ENCODE results near the gene RAB34.
"Not testable (repeated sequence)": the region's sequence is repeated elsewhere in the genome, so short reads cannot be mapped to it uniquely, and the experiment has no call there.

Gene RAB34

GRCh38 chr17:28726627-28727491 is 9.2 kb upstream of the RAB34 start:
- DNase-seq = peak; percentile 94

- DNase-seq = peak; percentile 79
These were observed 8.6 kb upstream of the RAB34 start, which contains the start of gene TLCD1 for GRCh38 chr17:28726226-28726626. Gene TLCD1, minus strand, starts transcription at chr17:28726233. Its CDS starts 136 bp downstream, at chr17:28726097.

- DNase-seq = peak; percentile 68
These were observed 8.1 kb upstream of the RAB34 start for GRCh38 chr17:28725660-28726225.

GRCh38 chr17:28725166-28725659 is 7.5 kb upstream of the RAB34 start:
- peak; percentile 46 for DNase-seq

- DNase-seq = no peak
These were observed 7.0 kb upstream of the RAB34 start for GRCh38 chr17:28724500-28725165.

- not testable (repeated sequence) for DNase-seq
These were observed 6.3 kb upstream of the RAB34 start for GRCh38 chr17:28723836-28724499.

GRCh38 chr17:28723159-28723835 is 5.6 kb upstream of the RAB34 start:
- no peak for DNase-seq

- no peak for DNase-seq
These were observed 4.9 kb upstream of the RAB34 start for GRCh38 chr17:28722417-28723158.

GRCh38 chr17:28720997-28721329 is 3.3 kb upstream of the RAB34 start:
- not testable (repeated sequence) for DNase-seq

GRCh38 chr17:28720247-28720996 is 2.8 kb upstream of the RAB34 start:
- peak; percentile 62 for DNase-seq

- no peak for DNase-seq
These were observed 1.4 kb upstream of the RAB34 start for GRCh38 chr17:28719021-28719433.

GRCh38 chr17:28718333-28719020 is 809 bp upstream of the RAB34 start:
- no peak for DNase-seq

- DNase-seq = no peak
These were observed 709 bp downstream of the RAB34 start for GRCh38 chr17:28716740-28717577.

GRCh38 chr17:28715217-28715616 is 2.5 kb downstream of the RAB34 start:
- no peak for DNase-seq

GRCh38 chr17:28714281-28714680 is 3.4 kb downstream of the RAB34 start:
- no peak for DNase-seq

GRCh38 chr17:28712705-28713415 is 4.8 kb downstream of the RAB34 start:
- DNase-seq = no peak

GRCh38 chr17:28712032-28712704 is 5.5 kb downstream of the RAB34 start:
- peak; percentile 73 for DNase-seq

- no peak for DNase-seq
These were observed 6.0 kb downstream of the RAB34 start, which contains the start of gene PROCA1 for GRCh38 chr17:28711723-28712031. Gene PROCA1, minus strand, starts transcription at chr17:28711888. Its CDS starts 228 bp downstream, at chr17:28711660.

All from stimulated activated CD4-positive, alpha-beta T cell treated with anti-CD3 and anti-CD28 coated beads, Interleukin-4, amount 100 ng/mL, for 24 hours (primary cell).